ENCODE measurements around the gene USP19.

Gene USP19

DNA sequence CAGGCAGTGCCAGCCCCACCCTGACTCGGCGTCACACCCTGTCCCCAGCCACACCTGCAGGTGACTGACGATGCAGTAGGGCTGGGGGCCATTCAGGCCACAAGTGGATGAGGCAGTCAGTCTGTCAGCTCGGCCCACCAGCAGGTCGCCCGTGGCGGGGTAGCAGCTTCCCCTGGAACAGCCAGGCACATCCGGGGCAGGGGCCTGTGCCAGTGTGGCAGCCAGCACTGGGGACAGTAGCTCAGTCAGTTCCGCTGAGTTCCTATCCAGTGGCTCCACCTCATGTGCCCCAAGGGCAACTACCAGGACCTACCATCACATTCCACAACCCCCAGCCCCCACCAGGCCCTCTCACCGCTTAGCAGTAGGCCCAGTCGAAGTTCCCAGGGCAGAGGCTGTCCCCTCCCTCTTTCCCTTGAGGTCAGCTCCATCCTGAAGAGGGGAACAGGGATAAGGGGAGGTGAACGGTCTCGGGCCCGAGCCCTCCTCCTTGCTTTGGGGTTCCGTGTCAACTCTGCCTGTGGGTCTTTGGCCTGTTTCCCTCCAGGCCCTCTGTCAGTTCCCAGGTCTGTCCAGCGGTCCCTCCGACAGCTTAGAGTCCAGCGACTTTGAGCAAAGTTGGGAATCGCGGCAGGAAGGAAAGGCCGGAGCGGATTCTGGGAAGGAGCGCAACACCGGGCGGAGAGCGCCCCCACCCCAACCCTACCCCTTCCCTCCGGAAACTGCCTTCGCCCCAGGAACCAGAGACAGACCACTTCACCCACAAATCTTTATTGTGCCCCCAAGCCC lies 12.0 kb upstream of the USP19 start, which contains the start of gene LAMB2:
Gene LAMB2 (minus strand): TSS at position 614 of the 789 bp plus-strand sequence. CDS start 183 bp downstream, at position 431.
- peak; percentile 28 to 40 (median 34) for DNase-seq

DNA sequence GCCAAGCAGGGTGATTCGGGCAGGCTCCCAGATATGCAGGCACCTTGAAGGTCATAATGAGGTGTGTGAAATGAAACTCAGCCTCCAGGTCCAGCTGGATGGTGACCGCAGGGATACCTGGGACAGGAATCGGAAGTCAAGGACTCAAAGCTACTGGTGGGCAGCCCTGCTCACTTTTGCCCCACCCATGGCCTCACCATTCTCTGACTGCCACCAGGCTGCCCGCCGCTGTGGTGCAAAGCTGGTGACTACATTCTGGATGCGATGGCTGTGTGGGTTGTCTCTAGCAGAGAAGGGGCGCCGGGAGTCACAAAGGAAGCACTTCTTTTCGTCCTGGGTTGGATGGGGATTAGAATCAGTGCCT lies 11.4 kb upstream of the USP19 start:
- no peak for DNase-seq

DNA sequence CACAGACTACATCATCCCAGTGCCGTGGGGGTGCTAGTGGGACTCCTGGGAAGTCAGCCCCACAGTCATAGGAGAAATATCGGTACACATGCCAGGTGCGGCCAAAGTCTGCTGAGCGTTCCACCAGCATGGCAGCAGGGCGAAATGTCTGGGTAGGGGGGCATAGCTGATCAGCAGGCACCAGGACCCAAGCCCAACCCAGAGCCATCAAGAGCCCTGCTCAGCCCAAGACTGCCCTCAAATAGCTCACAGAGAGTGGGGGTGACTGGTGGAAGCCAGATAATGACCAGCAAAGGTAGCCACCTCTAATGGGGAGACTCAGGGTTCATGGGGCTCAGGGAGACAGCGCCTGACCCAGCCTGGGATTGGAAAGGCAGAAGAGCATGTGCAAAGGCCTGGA lies 11.0 kb upstream of the USP19 start:
- DNase-seq, result no peak

DNA sequence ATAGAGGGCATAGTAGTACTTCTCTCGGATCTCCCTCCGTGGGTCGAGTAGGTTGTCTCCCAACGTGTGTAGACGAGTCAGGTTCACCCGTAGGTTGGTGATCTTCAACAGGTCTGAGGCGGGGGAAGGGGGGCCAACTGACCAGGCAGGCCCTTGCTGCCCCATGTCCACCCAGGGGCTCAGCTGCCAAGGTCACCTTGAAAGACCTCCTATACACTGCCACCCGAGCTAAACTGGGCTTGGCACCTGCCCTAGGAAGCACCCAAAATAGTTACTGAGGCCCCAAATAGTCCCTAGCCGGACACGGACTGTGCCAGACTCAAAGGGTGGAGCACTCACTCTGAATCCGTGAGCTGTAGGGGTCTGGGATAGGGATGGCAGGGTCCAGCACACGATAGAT lies 10.4 kb upstream of the USP19 start:
- DNase-seq, result no peak

DNA sequence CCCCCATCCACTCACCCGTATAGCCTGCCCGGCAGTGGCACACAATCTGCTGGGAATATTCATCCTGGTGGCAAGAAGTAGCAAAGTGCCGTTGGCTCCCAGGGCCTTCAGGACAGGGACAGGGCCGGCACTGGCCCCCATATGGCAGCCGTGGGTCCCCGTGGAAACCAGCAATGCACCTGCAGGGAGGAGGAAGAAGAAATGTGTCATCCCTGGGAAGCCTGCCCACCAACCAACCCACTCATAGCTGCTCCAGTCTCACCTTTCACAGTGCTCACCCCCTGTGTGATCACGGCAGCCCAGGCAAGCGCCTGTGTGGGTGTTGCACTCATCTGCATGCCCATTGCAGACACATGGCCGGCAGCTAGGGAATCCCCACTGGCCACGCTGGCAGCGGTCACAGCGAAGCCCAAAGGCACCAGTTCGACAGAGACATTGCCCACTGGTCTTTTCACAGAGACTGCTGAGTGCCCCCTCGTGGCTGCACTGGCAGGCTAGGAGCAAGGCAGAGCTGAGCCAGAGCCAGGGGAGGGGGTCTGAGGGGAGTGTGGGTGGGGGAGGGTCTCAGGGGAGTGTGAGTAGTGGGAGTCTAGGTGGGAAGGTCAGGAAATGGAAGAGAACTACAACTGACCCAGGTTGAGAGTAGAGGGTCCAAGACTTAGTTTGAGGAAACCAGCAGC lies 4.5 kb upstream of the USP19 start:
- DNase-seq, result no peak

DNA sequence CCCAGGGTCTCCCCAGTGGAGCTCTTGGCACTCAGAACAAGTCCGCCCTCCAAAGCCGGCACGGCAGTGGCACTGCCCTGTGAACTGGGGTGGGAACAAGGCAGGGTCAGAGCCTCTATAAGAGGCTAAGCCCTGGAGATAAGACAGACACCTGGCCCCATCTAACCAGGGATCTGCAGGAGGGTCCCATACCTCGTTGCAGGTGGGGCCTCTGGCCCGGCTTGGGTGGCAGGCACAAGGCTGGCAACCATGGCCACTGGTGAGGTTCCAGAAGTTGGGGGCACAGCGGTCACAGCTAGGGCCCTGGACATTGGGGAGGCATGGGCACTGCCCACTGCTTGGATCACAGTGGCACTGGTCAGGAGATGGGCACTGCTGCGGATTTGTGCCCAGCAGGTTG lies 3.6 kb upstream of the USP19 start:
- no peak for DNase-seq

DNA sequence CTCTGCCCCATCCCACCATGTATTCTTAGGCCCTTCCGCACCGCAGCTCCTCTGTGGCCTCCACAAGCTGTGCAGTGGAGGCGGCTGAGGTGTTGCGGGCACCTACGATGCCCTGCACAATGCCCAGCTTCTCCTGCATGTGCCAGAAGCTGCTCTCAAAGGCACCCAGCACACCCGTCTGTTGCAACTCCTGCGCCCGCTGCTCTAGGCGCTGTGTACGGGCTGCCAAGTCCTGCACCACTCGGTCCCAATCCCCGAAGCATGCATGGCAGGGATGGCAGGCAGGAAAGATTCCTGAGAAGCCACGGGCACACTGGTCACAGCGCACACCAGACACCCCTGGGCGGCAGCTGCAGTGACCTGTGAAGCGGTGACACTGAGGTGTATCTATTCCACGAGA lies 3.1 kb upstream of the USP19 start:
- no peak for DNase-seq

DNA sequence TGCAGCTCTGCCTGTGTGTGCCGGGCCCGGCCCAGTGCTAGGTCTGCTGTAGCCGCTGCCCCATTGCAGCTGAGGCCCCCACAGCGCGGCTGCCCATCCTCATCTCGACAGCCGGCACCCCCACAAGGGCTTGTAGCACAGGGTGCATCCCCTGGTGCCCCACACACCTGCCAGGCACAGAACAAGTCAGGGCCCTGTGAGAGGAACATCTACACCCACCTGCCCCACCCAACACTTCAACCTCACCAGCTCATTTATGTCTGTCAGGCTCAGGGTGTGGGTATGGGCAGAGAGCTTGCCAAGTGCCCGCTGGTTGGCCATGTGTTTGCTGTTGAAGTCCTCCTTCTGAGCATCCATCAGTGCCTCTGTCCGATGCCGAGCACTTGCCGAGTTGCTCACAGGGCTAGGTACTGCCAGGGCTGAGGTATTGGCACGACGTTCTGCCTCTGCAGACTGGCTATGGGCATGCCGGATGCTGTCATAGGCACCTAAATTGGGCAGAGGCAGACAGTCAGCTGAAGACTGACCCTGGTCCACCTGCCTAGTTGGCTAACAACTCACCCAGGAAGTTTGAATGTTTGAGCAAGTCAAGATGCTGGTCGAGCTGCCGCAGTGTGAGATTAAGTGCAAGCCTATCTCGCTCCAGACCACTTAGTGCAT lies 2.4 kb upstream of the USP19 start:
- DNase-seq, result no peak

DNA sequence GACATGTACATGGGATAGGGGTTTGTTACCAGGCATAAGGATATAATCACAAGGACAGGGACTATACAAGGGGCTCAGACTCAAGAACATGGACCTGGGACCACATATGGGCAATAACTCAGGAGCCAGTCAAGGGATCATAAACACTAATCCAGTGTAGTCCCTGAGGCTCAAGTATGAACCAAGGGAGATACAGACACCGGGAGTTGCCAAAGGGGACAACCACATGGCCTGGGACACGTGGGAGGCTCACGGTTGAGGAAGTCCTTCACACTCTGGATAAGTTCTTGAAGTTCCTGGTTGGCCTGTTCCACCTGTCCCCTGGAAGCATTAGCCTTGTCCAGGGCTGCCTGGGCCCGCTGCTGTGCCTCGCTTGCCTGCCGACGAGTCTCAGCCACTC lies 1.8 kb upstream of the USP19 start:
- DNase-seq, result peak in 2 of 3 donors; percentile 14 to 44

DNA sequence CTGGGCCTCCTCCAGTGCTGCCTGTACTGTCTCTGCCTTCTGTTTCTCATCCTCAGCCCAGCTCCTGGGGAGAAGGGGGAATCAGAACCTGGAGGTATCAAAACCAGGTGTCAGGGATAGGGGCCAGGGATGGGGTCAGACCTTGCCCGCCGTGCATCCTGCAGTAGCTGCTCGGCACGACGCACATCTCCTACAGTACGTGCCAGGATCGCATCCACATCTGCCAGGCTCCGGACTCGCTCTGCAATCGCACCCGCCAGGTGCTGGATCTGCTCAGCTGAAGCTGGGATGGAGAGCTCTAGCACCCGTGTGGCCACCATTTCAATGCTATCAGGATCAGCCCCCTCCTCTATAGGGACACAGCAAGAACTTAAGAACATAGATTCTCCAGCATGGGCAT lies 1.4 kb upstream of the USP19 start:
- no peak for DNase-seq

DNA sequence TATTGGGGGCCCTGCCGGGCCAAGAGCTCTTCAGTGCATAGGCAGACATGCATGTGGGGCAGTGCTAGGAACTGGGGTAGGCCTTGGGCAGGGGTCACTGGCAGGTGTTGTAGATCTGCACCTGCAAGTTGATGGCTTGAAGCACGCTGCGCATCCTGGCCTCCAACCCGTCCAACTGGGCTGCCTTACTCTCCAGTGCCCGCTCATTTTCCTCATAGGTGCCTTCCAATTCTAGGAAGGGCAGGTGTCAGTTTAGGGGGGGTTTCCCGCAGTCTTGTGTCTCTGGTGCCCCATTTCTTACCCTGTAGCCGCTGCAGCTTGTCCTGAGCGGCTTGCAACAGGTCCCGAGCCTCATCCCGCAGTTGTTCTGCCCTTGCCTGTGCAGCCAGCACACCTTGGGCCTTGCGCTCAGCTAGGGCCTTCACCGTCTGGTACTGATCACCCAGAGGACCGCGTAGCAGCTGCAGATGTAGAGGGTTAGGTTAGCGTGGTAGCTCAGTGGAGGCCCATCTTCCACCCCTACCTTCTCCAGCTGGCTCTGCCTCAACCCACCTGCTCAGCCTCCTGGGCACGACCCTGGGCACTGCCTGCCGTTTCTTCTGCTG lies 611 bp upstream of the USP19 start:
- no peak for DNase-seq

DNA sequence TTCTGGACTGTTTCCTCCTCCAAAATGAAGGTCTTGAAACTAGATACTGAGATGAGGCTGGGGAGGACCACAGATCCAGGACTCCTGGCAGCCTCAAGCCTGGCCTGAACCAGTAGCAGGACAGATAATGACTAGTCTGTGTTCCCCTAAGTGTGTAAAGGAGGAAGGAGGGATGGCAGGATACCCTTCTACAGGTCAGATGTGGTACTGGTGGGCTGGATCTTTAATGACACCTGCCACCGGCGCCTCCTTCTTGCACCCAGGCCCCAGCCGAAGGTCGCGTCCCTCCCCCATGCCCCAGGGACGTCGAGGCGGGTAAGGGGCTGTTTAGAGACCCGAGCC lies 556 bp downstream of the USP19 start:
- peak in 1 of 3 donors; percentile 10 for DNase-seq

DNA sequence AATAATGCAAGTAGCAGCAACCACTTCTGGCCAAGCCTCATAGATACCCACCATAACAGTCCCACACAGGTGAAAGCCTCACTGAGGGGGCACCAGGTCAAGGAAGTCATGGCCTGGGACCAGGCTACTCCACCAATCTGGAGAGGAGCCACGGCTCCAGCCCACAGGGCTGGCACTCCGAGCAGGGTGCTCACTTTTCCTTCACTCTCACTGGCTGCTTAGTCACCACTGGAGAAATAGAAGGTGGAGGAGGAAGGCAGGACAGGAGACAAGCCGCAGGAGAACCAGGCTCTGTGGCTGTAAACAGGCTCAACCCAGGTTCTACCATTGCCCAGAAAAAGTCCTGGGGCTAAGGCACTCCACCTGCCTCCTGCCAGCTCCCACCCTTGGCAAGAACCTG lies 1.2 kb downstream of the USP19 start:
- DNase-seq, result no peak

DNA sequence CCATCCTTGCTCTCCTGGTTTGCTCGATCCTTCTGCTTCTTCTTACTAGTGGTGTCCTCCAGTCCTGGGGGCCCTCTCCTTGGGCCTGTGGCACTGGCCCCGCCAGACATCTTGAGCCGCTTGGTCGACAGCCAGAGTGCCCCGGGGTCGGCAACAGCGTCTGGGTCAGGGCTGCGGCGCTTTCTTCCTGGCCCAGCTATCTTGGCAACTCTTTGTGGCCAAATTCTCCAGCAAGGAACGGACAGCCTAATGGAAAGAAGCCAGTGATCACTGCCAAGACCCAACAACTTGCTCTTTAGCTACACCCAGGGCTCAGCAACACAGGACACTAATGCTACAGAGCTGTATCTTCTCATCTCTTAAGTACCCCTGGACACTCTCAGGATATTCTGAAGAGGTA lies 1.6 kb downstream of the USP19 start:
- DNase-seq, result no peak

DNA sequence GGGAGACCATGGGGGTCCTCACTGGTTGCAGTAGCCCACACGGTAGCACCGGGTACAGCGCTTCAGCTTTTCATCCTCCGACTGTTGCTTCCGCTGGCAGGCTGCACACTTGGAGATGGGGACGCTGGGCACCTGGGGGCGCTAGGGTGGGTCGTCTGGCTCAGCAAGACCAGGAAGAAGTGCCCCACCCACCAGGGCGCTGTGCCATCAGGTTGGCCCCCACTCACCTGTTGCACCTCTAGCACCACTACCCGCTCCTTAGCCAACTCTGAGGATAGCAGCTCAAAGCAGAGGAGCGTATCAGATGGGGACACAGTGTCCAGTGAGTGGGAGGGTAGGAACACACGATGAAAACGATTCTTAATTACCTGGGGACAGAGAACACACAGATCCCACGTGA lies 8.4 kb downstream of the USP19 start:
- DNase-seq, result no peak

DNA sequence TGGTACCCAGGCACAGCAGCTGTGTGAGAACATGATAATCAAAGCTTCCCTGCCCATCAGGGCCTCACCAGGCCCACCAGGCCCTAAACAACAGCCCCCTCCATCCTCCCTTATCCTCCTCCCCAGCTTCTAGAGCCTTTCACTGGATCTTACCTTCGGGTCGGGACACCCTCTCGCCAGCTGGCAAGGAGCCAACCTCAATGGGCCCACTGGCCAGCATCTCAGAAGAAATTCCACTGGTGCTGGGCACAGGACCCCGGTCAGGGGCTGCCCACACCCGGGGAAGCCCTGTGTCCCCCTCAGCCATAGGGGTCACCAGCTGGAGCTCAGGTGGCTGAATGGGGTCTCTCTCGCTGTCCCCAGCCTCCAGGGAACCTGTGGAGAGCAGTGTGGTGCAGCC lies 9.3 kb downstream of the USP19 start:
- no peak for DNase-seq

DNA sequence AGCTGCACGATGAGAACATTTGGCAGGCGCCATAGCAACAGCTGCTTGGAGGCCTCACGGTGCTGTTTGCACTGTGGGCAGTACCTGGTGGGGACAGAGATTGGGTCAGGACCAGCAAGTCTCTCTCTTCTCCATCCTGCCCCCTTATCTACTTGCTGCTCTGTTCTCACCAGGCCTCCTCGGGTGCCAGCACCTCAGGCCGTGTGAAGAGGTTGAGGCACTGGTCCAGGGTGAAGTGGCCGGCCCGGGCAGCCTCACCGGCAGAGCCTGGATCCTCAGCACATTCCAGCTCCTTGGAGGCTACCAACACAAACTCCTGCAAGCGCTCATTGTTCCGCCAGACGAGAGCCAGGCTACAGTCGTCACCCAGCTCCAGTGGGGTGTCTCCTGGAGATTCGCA lies 9.8 kb downstream of the USP19 start:
- no peak for DNase-seq

DNA sequence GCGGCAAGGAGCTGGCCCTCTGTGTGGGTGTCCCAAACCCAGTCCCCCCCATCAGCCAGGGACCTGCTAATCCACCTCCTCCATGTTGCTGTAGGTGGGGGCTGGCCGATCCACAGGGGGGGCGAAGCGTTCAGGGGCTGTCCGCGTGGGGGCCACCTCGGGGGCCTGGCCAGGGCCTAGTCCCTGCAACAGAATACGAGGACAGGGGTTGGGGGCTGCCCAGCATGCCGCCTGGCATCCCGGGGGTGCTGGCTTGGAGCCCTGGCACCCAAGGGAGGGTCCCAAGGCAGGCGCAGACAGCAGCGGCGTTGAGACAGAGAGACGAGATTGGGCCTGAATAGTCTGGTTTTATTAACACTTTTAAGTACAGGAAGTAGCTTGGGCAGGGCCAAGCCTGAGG lies 12.3 kb downstream of the USP19 start:
- DNase-seq, result no peak

DNA sequence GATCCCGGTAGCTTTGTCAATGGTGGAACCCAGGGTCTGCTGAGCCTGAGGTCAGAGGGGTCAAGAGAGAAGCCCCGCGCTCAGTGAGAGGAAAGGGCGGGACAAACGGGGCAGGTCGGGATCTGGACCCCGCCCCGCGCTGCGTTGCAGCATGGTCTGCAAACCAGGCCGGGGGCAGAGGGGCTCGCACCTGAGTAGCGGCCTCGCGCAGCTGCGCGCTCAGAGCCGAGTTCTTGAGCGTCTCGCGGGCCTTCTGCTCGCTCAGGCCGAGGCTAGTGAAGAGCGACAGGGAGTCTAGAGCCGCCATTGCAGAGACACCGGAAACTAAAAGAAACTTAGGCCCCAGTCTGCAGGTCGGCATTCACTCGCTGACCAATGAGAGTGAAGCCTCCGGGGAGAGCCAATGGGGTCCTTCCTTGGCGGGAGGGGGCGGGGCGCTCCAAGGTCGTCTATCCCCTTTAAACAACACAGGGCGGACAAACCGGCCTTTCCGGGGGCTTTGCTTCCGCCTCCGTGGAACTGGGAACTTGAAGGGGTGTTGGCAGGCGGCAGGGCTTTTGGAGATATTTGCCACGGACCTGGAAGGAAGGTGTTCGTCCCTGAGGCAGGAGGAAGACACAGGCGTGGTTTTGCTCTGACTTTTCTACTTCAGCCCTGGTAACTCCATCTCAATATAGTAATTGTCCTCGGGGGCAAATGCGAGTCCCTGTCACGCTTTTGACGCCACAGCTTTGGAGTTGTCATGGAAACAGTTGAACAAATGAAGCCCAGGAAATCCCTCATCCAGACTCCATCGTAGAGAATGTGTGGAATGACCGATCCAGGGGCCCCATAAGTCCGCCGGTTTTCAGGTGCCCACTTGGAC lies 16.0 kb downstream of the USP19 start, which contains the start of gene QARS1:
Gene QARS1 (minus strand): TSS at position 331 of the 865 bp plus-strand sequence. CDS start 24 bp downstream, at position 307.
- DNase-seq, result peak; percentile 90 to 95 (median 93)

DNA sequence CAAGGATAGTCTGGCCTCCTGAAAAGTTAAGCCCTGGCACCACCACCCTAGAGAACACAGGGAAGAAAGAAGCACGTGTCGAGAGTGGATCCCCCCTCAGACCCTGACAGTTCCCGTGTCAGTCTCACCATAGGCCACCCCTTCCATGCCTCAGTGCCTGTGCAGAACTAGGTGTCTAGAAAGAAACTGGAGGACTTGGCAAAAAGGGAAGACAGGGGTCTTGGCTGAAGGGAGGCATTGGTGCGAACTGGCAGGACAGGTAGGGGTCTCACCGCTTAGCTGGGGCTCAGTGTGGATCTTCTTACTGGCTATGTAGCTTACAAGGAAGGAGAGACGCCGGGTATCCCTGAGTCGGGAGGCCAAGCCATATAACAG lies 16.6 kb downstream of the USP19 start:
- DNase-seq, result no peak

DNA sequence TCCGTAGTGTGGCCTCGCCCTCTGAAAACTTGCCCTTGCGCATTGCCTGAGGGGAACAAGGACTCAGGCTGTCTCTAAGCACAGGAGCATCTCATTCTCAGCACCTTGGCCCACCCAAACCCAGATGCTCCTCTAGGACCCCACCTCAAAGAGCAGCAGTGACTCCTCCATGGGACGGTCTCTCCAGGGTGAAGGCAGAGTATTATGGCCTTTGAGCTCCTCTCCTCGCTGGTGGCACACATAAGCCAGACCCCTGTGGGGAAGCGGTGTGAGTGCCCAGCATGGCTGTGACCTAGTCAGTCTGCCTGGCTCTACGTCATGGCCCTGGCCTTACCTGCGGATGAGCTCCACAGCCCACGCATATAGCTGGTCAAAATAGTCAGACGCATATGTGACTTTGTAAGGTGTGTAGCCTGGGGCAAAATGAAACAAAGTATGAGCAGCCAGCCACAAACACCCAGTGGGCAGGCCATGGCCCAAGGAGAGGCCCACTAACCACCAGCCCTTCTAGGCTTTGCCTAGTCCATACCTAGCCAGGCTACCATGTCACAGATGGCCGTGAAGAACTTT lies 20.5 kb downstream of the USP19 start:
- no peak for DNase-seq

DNA sequence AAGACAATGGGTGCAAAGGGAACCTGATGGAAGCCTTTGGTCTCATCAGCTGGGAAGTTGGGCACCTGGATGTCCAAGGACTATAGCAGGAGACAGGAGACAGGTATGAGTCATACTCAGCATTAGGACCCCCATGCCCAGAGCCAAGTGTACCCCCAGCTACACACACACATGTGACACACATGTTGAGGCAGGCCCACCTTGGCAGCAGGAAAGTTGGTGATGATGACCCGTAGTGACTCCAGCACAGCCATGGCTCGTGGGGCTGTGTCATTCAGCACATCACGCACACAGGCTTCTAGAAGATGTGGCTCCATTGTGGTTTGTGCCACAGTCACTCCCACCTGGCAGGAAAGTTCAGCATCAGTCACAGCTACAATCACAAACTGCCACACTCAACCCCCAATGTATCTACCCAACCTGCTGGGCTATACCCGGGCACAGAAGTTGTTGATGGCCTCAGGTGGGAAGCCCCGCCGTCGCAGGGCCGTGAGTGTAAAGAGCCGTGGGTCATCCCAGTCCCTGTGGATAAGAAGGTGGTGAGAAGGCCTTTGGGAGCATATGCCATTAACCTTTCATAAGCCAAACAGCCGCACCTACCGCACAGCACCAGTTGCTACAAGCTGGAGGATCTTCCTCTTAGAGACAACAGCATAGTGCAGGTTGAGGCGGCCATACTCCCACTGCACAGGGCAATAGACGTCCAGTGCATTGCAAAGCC lies 21.6 kb downstream of the USP19 start:
- no peak for DNase-seq

All from suppressor macrophage treated with lipopolysaccharide for 1 hour (primary cell).